Ovary (tissue), 9 donors: ENCODE measurements around the gene KCNIP4. TPM values are rescaled to one million over a fixed set of nuclear protein-coding genes. Genes with fewer than 3 reads are reported as not detected.
A peak's percentile ranks its signal among the peaks of the same experiment; 100 is the strongest.

Experiments
- DNase-seq, 5 donors: peaks; one replicate each; pipeline ENCODE4 v3.0.0-alpha.2; 2019 to 2020
- H3K27ac ChIP-seq, 2 donors: fragments of 200-600 bp; one replicate each; pipeline versions ENCODE4 v1.5.1 to v1.8.0; 2019 to 2022
- H3K27me3 ChIP-seq: fragments of 200-600 bp; one replicate; pipeline ENCODE4 v1.8.0; 2022
- H3K36me3 ChIP-seq: fragments of 200-600 bp; sonication (generic); one replicate; pipeline ENCODE4 v1.5.1; 2019
- H3K4me1 ChIP-seq: one replicate; pipeline ENCODE4 v1.8.1; 2013; ENCODE audit warnings: mild to moderate bottlenecking, moderate library complexity; ENCODE audit not compliant: insufficient read depth
- H3K4me3 ChIP-seq: fragments of 200-600 bp; sonication (generic); one replicate; pipeline ENCODE4 v1.5.1; 2017
- H3K9me3 ChIP-seq, 2 donors: fragments of 200-600 bp in 1 of 2; sonication (generic) in 1 of 2; one replicate each; pipeline versions ENCODE4 v1.5.1 to v1.8.1; 2013 to 2019; ENCODE audit warnings: mild to moderate bottlenecking in 1 of 2, moderate library complexity in 1 of 2
- CTCF ChIP-seq, 3 donors: fragments of 450-650 bp in 2 of 3; fragments of 200-600 bp in 1 of 3; IDR thresholded peaks; one replicate each; pipeline versions ENCODE4 v1.5.1 to v1.8.0; 2016 to 2022; ENCODE audit warnings: antibody characterized with exemption in 3 of 3, mild to moderate bottlenecking in 1 of 3
- EP300 ChIP-seq: sonication (generic); formaldehyde crosslinking; IDR thresholded peaks from one replicate; pipeline ENCODE4 v1.6.1; 2017; ENCODE audit warnings: antibody characterized with exemption
- POLR2A ChIP-seq: fragments of 450-650 bp; IDR thresholded peaks from one replicate; pipeline ENCODE4 v1.6.1; 2017; ENCODE audit warnings: antibody characterized with exemption, mild to moderate bottlenecking, moderate library complexity
- WGBS, 3 donors: extraction: QIAGEN DNeasy Blood & Tissue Kit in 1 of 3; methylation state at CpG; one replicate each; pipeline versions ENCODE4 v1.1.5 to v1.1.7; 2013 to 2017; 5-methylcytosine and 5-hydroxymethylcytosine counted together
- intact Hi-C, 4 donors: fragments of 100-400 bp; cut with DNase I; formaldehyde crosslinking; loops; one replicate each; pipeline versions ENCODE4 v1.11.0 to v1.15.1; 2022 to 2023
- polyA plus RNA-seq, 2 donors: library from polyadenylated mRNA; stranded (reverse); fragments of 200-250 nt in 1 of 2; fragments of 350-450 nt in 1 of 2; fragmentation: Illumina TruSeq in 1 of 2; extraction: RNeasy Lipid Tissue Mini Kit (QIAGEN cat#74804) in 1 of 2; gene quantifications; one replicate each; pipeline ENCODE4 v1.2.3, GENCODE V29; 2013 to 2014
- total RNA-seq, 7 donors: library from RNA; depleted of rRNA in 2 of 7; stranded (reverse); fragments of >200 nt in 2 of 7; fragmentation: NEBNext Ultra II Directional in 3 of 7; extraction: Animal tissue kit (Norgen Biotek cat#: 25700) in 3 of 7; gene quantifications; one replicate each; pipeline versions ENCODE4 v1.1.0 to v1.2.4, GENCODE V29; 2016 to 2023
- donor health status: DM: no; HTN: no; CAD: no; lungs with moderate emphysema.
- donor health status: DM: no; HTN: no; CAD: no.
- donor health status: Bipolar disorder and iron deficiency.
- donor health status: DM: yes; HTN: yes; CAD: no.
- donor health status: DM: no; HTN: no; CAD: no.
- donor health status: DM: yes; HTN: yes; CAD: no.

KCNIP4 gene
- total and polyA plus RNA-seq, 9 donors: 0.11 to 3.9 (median 0.93) TPM; not detected in 1

- Histone ChIP-seq H3K9me3 (peaks cover 0 to 10% of the 10 kb centered on the region in 2 donors), H3K27me3 (no peaks in the 10 kb centered on the region), H3K4me1 (no peaks in the 10 kb centered on the region), H3K36me3 (no peaks in the 10 kb centered on the region), H3K27ac (no peak overlapping the region), H3K4me3 (no peak overlapping the region)
- intact Hi-C loops: no loop called here
- TF ChIP-seq EP300: no peak
- TF ChIP-seq POLR2A: no peak
- no peak for TF ChIP-seq CTCF (IDR thresholded peaks at IDR 0.05)
- 62 to 94% (median 94%) methylated on average over 6 of the region's 6 CpGs for WGBS, 3 donors
- DNase-seq: no peak
These were observed 1223.7 kb downstream of the KCNIP4 start for GRCh38 chr4:20724915-20725314.

- peaks cover 0 to 10% of the 10 kb centered on the region in 2 donors for H3K9me3 ChIP-seq
- intact Hi-C loops: no loop called here
- no peak for DNase-seq
- no peaks in the 10 kb centered on the region for H3K27me3 ChIP-seq
- WGBS, 3 donors: 85 to 90% (median 88%) methylated on average over 3 of the region's 3 CpGs
- no peaks in the 10 kb centered on the region for H3K36me3 ChIP-seq
- no peak overlapping the region for H3K27ac ChIP-seq
- no peak for TF ChIP-seq CTCF (IDR thresholded peaks at IDR 0.05)
- no peak for TF ChIP-seq POLR2A
- TF ChIP-seq EP300: no peak
- no peaks in the 10 kb centered on the region for H3K4me1 ChIP-seq
- no peak overlapping the region for H3K4me3 ChIP-seq
These were observed 1225.1 kb downstream of the KCNIP4 start for GRCh38 chr4:20723463-20723862.

- intact Hi-C loops: no loop called here
- Histone ChIP-seq H3K4me3 (no peak overlapping the region), H3K27ac (no peak overlapping the region), H3K4me1 (no peaks in the 10 kb centered on the region), H3K9me3 (peaks cover 0 to 10% of the 10 kb centered on the region in 2 donors), H3K27me3 (no peaks in the 10 kb centered on the region), H3K36me3 (no peaks in the 10 kb centered on the region)
- 58 to 89% (median 82%) methylated on average over 3 of the region's 3 CpGs for WGBS, 3 donors
- no peak for TF ChIP-seq EP300
- DNase-seq: no peak
These were observed 1225.6 kb downstream of the KCNIP4 start for GRCh38 chr4:20723019-20723418.

GRCh38 chr4:20711335-20711734 lies 1237.2 kb downstream of the KCNIP4 start:
- Histone ChIP-seq H3K36me3 (no peaks in the 10 kb centered on the region), H3K9me3 (no peaks in the 10 kb centered on the region), H3K4me3 (no peak overlapping the region), H3K27ac (no peak overlapping the region), H3K4me1 (no peaks in the 10 kb centered on the region), H3K27me3 (no peaks in the 10 kb centered on the region)
- intact Hi-C loops: no loop called here
- no peak for TF ChIP-seq EP300
- TF ChIP-seq POLR2A: no peak
- no peak for TF ChIP-seq CTCF (IDR thresholded peaks at IDR 0.05)
- 95 to 97% (median 95%) methylated on average over 2 of the region's 2 CpGs for WGBS, 3 donors
- no peak for DNase-seq

GRCh38 chr4:20700007-20700761 lies 1248.4 kb downstream of the KCNIP4 start, which contains the start of gene PACRGL:
PACRGL (plus strand) TSS chr4:20700458; CDS start chr4:20704482, 4,024 bp downstream.
- TF ChIP-seq CTCF (IDR thresholded peaks at IDR 0.05) (no peak), POLR2A (peak; percentile 26)
- peak; percentile 93 to 96 (median 94) for DNase-seq
- peaks cover 4% of the 10 kb centered on the region for H3K4me1 ChIP-seq
- 0% methylated on average over 58 to 60 of the region's 60 CpGs for WGBS, 3 donors
- no peaks in the 10 kb centered on the region for H3K9me3 ChIP-seq
- H3K27me3 ChIP-seq: no peaks in the 10 kb centered on the region
- peak within 1 kb of the TSS; percentile 78 to 79 for H3K27ac ChIP-seq
- no peaks in the 10 kb centered on the region for H3K36me3 ChIP-seq
- peak within 1 kb of the TSS; percentile 69 for H3K4me3 ChIP-seq
- intact Hi-C loops: no loop called here
